ENCODE measurements around the gene CCNG2.

Gene CCNG2

GRCh38 chr4:77179519-77179918 lies 22.5 kb downstream of the CCNG2 start:
- no peak for DNase-seq

GRCh38 chr4:77181720-77182119 lies 24.7 kb downstream of the CCNG2 start:
- no peak for DNase-seq

DNA sequence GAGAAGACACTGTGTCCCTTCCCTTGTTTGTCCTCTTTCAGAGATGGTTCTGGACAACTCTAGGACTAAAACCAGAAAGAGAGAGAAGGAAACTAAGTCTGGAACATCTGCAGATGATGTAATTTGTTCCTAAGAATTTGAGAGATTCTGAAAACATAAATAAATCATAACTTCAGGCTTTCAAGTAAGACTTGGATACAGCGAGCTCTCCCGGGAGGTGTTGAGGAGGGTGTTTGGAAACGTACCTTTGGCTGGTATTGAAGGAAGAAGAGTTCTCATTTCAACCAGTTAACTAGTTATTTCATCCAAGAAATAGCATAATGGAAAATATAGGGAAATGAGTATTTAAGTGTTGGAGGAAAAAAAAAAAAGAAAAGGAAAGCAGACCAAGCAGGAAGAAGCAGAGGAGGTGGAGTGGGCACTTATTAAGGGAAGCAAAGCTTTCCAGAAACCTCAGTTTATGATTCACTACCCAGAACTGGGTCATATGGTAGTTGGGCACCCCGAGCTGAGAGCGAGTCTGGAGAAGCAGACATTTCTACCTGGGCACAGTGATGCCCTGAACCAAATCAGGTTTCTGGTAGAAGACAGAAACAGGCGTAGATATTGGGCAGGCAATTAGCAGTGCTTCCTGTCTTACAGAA lies 26.9 kb downstream of the CCNG2 start:
- DNase-seq: no peak

DNA sequence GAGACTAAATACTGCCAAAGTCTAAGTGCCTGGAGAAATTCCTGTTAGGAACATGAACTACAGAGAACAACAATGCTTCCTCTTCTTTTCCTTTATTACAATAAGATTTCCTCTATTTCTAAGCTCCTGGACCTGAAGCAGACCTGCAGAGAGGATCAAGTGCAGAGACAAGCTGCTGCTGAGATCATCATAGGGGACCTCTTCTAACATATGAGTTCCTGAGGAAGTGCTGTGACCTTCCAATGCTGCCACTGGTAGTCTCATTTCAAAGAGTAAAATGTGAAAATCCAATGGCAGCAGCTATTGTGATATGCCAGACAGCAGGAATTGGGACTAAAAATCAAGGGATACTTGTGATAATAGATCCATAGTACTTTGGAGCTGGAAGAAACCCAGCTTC lies 28.0 kb downstream of the CCNG2 start:
- DNase-seq: no peak

GRCh38 chr4:77185686-77186085 lies 28.7 kb downstream of the CCNG2 start:
- DNase-seq: no peak

DNA sequence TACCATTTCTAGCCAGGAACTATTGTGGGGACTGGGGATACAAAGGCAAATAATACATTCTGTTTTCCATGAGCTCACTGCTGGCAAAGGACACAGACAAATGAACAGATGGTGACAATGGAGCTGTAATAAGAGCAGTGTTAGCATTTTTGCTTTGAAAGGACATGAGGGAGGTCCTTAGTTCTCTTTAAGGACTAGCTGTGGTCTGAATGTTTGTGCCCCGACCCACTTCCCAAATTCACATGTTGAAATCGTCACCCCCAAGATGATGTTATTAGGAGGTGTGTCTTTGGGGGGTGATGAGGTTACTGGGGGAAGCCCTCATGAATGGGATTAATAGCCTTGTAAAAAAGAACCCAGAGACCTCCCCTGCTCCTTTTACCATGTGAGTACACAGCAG lies 30.3 kb downstream of the CCNG2 start:
- DNase-seq: no peak

DNA sequence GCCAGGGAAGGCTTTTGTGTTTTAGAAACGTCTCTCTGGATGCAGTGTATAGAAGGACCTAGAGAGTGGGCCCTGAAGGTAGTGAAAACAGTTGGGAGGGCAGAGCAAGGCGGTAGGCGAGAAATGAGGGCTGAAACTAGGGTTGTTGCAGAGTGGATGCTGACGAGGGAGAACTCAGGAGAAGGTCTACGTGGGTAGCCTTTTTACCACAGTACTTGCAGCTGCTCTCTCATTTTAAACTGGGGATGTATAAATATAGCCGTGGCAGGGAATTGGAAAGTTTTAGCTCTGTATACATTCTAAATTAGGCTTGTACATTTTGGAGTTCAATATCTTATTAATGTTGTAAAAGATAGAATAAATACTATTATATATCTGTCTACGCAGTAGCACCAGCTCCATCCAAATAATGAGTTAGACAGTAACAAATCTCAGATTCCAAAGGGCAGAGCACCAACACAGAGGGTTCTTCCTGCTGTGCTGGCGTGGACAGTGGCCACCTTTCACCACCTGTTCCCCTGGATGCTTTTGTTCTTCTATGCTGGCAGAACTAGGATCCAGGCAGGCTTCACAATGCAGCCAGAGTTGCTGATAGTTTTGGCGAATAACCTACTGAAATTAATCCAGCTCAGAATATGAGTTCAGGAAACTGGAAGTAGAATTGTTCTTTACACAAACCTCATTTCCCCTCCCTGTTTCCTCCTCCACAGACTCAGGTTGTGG lies 31.7 kb downstream of the CCNG2 start:
- DNase-seq: no peak

GRCh38 chr4:77189412-77189811 lies 32.4 kb downstream of the CCNG2 start:
- no peak for DNase-seq

- DNase-seq: no peak
These were observed 33.0 kb downstream of the CCNG2 start for GRCh38 chr4:77190053-77190452.

GRCh38 chr4:77193046-77193445 lies 36.0 kb downstream of the CCNG2 start:
- DNase-seq: no peak

GRCh38 chr4:77193511-77194102 lies 36.6 kb downstream of the CCNG2 start:
- no peak for DNase-seq

DNA sequence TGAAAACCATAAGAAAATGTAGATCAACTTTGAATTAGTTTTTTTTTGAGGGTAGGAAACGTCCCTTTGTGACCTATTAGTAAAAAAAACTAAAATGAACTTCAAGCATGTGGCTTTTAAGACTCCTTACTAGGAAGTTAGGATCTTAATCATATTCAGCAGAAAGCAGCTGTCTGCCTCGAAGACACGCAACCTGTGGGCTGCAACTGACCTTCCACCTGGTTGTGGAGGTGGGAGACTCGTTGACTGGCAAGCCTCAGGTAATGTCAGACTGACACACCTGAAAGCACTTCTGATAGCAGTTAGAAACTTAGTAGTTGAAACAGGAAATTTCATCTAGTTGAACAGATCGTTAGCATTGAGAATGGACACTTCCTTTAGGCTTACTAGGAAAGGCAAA lies 37.4 kb downstream of the CCNG2 start:
- no peak for DNase-seq

DNA sequence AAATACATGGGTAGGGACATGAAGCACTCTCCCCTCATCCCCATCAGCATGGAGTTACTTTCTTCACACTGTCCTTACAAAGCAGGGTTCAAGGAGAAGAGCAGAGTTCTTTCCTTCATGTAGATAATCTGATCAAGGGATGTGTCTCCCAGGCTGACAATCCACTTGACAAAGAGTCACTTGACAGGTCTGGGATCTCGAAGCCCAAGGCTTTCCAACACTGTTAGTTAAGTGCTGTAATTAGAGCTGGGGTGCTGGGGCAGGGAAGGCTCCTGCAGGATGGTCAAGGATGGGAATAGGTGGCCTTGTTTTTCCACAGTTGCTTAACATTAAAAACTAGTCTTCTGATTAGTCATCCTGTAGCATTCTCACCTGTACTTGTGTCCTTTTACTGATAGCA lies 38.0 kb downstream of the CCNG2 start:
- DNase-seq: no peak

- no peak for DNase-seq
These were observed 39.9 kb downstream of the CCNG2 start for GRCh38 chr4:77196866-77197265.

DNA sequence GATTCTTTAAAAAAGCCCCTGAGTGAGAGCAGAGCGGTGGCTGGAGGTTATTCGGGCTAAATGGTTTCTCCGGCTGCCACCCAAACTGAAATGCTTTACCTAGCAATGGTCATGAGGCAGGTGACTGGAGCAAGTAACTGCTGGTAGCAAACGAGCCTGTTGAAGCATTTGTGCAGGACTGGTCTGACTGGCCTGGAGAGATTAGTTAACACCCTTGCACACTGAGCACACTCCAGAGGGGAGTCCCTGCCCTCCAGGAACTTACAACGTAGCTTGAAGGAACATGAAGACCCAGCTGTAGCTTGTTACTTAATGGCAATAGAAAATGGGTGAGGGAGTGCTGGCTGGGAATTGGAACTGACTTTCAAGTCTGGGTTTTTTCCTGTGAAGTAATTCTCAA lies 40.4 kb downstream of the CCNG2 start:
- no peak for DNase-seq

GRCh38 chr4:77197831-77198230 lies 40.8 kb downstream of the CCNG2 start:
- DNase-seq: no peak

DNA sequence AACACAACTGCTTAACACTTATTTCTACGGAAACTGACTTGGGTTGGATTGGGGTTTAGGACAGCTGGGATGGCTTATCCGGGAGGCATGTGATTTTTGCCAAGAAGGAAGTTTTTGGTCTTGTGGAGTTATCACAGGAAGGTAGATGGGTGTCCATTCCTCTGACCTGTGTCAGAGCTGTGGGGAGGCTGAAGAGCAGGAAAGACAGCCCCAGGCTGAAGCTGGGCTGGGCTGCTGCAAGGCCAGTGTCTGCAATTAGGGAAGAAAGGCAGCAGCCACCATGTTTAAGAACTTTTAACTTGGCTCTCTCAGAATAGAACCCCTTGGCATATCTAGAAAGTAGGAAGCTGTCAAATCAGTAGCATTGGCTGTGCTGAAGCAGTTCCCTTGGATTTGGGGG lies 42.3 kb downstream of the CCNG2 start:
- DNase-seq: no peak

GRCh38 chr4:77199701-77200100 lies 42.7 kb downstream of the CCNG2 start:
- DNase-seq: no peak

GRCh38 chr4:77201343-77201742 lies 44.3 kb downstream of the CCNG2 start:
- DNase-seq: no peak

- no peak for DNase-seq
These were observed 44.9 kb downstream of the CCNG2 start for GRCh38 chr4:77201857-77202256.

DNA sequence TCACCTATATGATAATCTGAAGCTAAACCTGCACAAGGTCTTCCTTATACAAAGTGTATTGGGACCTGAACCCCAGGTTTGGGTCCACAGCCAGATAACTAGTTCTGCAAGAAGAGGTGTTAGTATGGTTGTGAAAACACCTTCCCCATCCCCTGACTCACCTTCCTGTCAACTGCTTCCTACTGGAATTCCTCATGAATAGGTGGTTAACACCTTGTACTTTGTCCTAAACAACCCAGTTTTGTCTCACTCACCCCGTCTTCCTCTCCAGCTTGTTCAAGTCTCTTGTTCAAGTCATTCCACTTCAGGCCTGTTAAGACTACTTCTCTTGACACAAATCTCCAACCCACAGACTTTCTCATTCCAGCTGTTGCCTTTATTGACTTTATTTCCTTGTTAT lies 45.5 kb downstream of the CCNG2 start:
- DNase-seq: no peak

DNA sequence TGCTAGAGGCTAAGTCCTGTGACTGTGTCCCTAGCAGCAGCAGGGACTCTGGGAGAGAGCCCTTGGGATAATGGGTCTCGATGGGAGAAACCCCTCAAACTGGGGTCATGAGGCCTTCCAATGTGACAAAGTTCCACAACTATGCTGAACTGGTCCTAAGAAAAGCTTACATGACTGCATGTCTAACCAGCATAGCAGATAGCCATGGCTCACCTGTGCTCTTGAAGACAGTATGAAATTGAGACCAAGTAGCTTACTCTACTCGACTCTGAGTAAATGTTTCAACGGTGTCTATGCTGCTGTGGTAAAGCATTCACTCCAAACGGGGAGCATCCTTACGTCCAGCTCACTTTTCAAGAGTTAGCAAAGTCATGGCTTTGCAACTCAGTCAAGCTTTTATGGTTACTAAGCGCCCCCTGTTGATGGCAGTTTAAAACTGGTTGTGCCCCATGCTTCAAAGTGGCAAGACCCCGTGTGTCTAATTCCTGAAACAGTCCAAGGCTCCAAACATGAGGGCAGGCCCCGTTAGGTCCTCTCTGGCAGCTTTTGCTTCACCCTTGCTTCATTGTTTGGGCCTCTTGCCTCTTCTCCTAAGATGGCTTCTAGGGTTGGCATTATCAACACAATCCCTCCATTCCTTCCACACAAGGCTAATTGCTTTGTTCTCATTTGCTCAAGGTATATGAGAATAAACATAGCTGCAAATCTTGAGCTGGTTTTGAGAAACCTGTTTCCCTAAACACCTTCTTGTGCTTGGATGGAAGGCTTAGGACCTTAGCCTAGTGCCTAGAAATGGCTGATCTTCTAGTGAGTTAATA lies 46.6 kb downstream of the CCNG2 start:
- DNase-seq: peak in 1 of 2 experiments; percentile 49

DNA sequence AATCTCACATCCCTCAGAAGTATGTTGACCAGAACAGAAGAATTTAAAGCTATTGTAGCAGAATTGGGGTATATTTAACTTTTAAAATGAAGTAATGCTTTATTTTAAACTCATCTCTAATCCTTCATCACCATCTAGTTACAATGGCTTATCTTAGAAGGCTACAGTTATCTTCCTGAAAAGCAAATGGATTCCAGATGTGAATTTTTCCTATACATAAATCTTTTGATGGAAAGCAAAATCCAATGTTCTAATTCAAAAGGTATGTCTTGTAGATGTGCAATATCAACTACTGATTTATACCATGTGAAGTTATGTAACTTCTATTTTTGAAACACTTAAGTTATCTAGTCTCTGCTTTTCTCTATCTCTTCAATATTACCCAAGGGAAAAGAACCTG lies 47.6 kb downstream of the CCNG2 start:
- no peak for DNase-seq

DNA sequence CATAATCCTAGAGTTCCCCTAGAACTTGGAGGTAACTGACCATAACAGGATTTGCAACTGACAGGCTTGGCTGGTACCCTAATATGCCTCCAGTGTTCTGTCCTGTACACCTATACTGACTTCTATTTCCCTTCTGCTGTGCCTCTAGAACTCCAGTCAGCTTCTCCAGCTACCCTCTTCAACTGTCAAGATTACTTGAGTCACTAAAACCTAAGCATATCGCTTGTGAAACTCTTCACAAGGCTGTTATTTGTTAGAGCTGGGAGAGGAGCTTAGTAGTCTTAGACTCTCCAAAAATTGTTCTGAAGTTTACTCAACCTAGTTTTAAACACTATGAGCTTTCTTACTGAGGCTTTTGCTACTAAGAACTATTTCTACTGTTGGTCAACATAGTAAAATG lies 52.0 kb downstream of the CCNG2 start:
- no peak for DNase-seq

Measured in NCI-H187 (cell line).